KOPT-K1 (cell line): ENCODE data around the gene DNASE1L2.
"Not testable (repeated sequence)": the region's sequence is repeated elsewhere in the genome, so short reads cannot be mapped to it uniquely, and the experiment has no call there.

Experiments
- H3K27ac ChIP-seq: fragments of 200-600 bp; sonication (generic); 2 replicates; pipeline ENCODE4 v1.5.1; 2016; ENCODE audit warnings: antibody characterized with exemption, mild to moderate bottlenecking, low read depth, low read length; ENCODE audit not compliant: poor library complexity, severe bottlenecking
- H3K36me3 ChIP-seq: fragments of 200-600 bp; sonication (generic); 2 replicates; pipeline ENCODE4 v1.5.1; 2017; ENCODE audit warnings: antibody characterized with exemption, mild to moderate bottlenecking, low read length, moderate library complexity; ENCODE audit not compliant: insufficient read depth
- H3K9me3 ChIP-seq: fragments of 200-600 bp; sonication (generic); 2 replicates; pipeline ENCODE4 v1.5.1; 2017; ENCODE audit warnings: antibody characterized with exemption, low read length, mild to moderate bottlenecking; ENCODE audit not compliant: insufficient read depth, poor library complexity, severe bottlenecking

Gene DNASE1L2

GRCh38 chr16:2238150-2238837, 2.0 kb downstream of the DNASE1L2 start:
- Histone ChIP-seq H3K36me3 (peaks cover 80% of the 10 kb centered on the region), H3K27ac (no peak overlapping the region), H3K9me3 (no peaks in the 10 kb centered on the region)

GRCh38 chr16:2238838-2239675, 2.8 kb downstream of the DNASE1L2 start:
- no peaks in the 10 kb centered on the region for H3K9me3 ChIP-seq
- H3K27ac ChIP-seq = no peak overlapping the region
- peaks cover 80% of the 10 kb centered on the region for H3K36me3 ChIP-seq

- H3K36me3 ChIP-seq = peaks cover 80% of the 10 kb centered on the region
- H3K27ac ChIP-seq, H3K9me3 ChIP-seq: not testable (repeated sequence)
Measured at GRCh38 chr16:2240331-2240730, 4.1 kb downstream of the DNASE1L2 start.

GRCh38 chr16:2242598-2242997, 6.4 kb downstream of the DNASE1L2 start:
- peaks cover 88% of the 10 kb centered on the region for H3K36me3 ChIP-seq
- H3K9me3 ChIP-seq = no peaks in the 10 kb centered on the region
- no peak overlapping the region for H3K27ac ChIP-seq

- Histone ChIP-seq H3K27ac (no peak overlapping the region), H3K9me3 (no peaks in the 10 kb centered on the region), H3K36me3 (peaks cover 88% of the 10 kb centered on the region)
Measured at GRCh38 chr16:2243031-2243528, 6.8 kb downstream of the DNASE1L2 start.

- Histone ChIP-seq H3K36me3 (peaks cover 88% of the 10 kb centered on the region), H3K9me3 (no peaks in the 10 kb centered on the region), H3K27ac (no peak overlapping the region)
Measured at GRCh38 chr16:2243781-2244180, 7.5 kb downstream of the DNASE1L2 start.

- H3K9me3 ChIP-seq = no peaks in the 10 kb centered on the region
- H3K27ac ChIP-seq = no peak overlapping the region
- H3K36me3 ChIP-seq = peaks cover 88% of the 10 kb centered on the region
Measured at GRCh38 chr16:2244301-2244700, 8.1 kb downstream of the DNASE1L2 start.

GRCh38 chr16:2244926-2245795, 8.9 kb downstream of the DNASE1L2 start:
- Histone ChIP-seq H3K36me3 (peaks cover 90% of the 10 kb centered on the region), H3K9me3 (no peaks in the 10 kb centered on the region), H3K27ac (no peak overlapping the region)

GRCh38 chr16:2246301-2246885, 10.1 kb downstream of the DNASE1L2 start:
- Histone ChIP-seq H3K27ac (no peak overlapping the region), H3K9me3 (no peaks in the 10 kb centered on the region), H3K36me3 (peaks cover 99% of the 10 kb centered on the region)

GRCh38 chr16:2250652-2251295, 14.5 kb downstream of the DNASE1L2 start:
- Histone ChIP-seq H3K9me3 (no peaks in the 10 kb centered on the region), H3K27ac (no peak overlapping the region), H3K36me3 (peaks cover 99% of the 10 kb centered on the region)

- Histone ChIP-seq H3K36me3 (peaks cover 99% of the 10 kb centered on the region), H3K27ac (no peak within 1 kb of the TSS), H3K9me3 (no peaks in the 10 kb centered on the region)
Measured at GRCh38 chr16:2251296-2252111, 15.3 kb downstream of the DNASE1L2 start, which contains the start of gene ECI1. ECI1 (minus strand) TSS chr16:2251587; CDS start chr16:2251566, 21 bp downstream.

GRCh38 chr16:2252806-2253148, 16.5 kb downstream of the DNASE1L2 start:
- H3K27ac ChIP-seq = no peak overlapping the region
- peaks cover 99% of the 10 kb centered on the region for H3K36me3 ChIP-seq
- no peaks in the 10 kb centered on the region for H3K9me3 ChIP-seq

- peaks cover 99% of the 10 kb centered on the region for H3K36me3 ChIP-seq
- no peaks in the 10 kb centered on the region for H3K9me3 ChIP-seq
- H3K27ac ChIP-seq = no peak overlapping the region
Measured at GRCh38 chr16:2253293-2253692, 17.0 kb downstream of the DNASE1L2 start.
